Stomach (tissue), 4 donors: ENCODE data around the gene CDC42BPB.

Experiments
- EP300 ChIP-seq: sonication (generic); formaldehyde crosslinking; IDR thresholded peaks from one replicate; pipeline ENCODE4 v1.6.1; 2017; ENCODE audit warnings: antibody characterized with exemption
- POLR2A ChIP-seq, 4 donors: fragments of 450-650 bp; IDR thresholded peaks; one replicate each; pipeline ENCODE4 v1.6.1; 2016; ENCODE audit warnings: antibody characterized with exemption in 4 of 4, control low read depth in 2 of 4, mild to moderate bottlenecking in 1 of 4, moderate library complexity in 1 of 4
- POLR2AphosphoS5 ChIP-seq, 3 donors: sonication (generic); formaldehyde crosslinking; IDR thresholded peaks; one replicate each; pipeline ENCODE4 v1.6.1; 2016; ENCODE audit warnings: antibody characterized with exemption in 3 of 3
- TF ChIP-seq, protein P1 (sequence below), 7 experiments: fragments of 450-650 bp in 4 of 7; fragments of 200-600 bp in 3 of 7; sonication (generic) in 3 of 7; IDR thresholded peaks; one replicate each; pipeline ENCODE4 v1.5.1; 2016 to 2019; ENCODE audit warnings: antibody characterized with exemption in 7 of 7, control low read depth in 2 of 7, mild to moderate bottlenecking in 1 of 7

GRCh38 chr14:103014466-103015228 is 42.7 kb downstream of the CDC42BPB start:
- TF ChIP-seq, protein P1, sequence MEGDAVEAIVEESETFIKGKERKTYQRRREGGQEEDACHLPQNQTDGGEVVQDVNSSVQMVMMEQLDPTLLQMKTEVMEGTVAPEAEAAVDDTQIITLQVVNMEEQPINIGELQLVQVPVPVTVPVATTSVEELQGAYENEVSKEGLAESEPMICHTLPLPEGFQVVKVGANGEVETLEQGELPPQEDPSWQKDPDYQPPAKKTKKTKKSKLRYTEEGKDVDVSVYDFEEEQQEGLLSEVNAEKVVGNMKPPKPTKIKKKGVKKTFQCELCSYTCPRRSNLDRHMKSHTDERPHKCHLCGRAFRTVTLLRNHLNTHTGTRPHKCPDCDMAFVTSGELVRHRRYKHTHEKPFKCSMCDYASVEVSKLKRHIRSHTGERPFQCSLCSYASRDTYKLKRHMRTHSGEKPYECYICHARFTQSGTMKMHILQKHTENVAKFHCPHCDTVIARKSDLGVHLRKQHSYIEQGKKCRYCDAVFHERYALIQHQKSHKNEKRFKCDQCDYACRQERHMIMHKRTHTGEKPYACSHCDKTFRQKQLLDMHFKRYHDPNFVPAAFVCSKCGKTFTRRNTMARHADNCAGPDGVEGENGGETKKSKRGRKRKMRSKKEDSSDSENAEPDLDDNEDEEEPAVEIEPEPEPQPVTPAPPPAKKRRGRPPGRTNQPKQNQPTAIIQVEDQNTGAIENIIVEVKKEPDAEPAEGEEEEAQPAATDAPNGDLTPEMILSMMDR (IDR thresholded peaks at IDR 0.05), result no peak
- TF ChIP-seq POLR2AphosphoS5 (IDR thresholded peaks at IDR 0.05) (no peak), POLR2A (IDR thresholded peaks at IDR 0.05) (no peak), EP300 (no peak)
